ENCODE measurements around the gene TCF25. TPM values are rescaled to one million over a fixed set of nuclear protein-coding genes. Genes with fewer than 3 reads are reported as not detected.

Gene TCF25
- polyA plus RNA-seq, 1 experiment: 219 TPM

GRCh38 chr16:89880477-89881367, 7.3 kb downstream of the TCF25 start:
- Histone ChIP-seq H3K36me3 (ENCODE audit: control insufficient read depth, insufficient read depth, low read length) (peaks cover 37% of the 10 kb centered on the region), H3K27me3 (ENCODE audit: control insufficient read depth, insufficient read depth, low read length) (no peaks in the 10 kb centered on the region), H3K4me3 (ENCODE audit: low read depth, low read length) (no peak overlapping the region)
- no peak for DNase-seq (ENCODE audit: low read depth)
- TF ChIP-seq CTCF (IDR thresholded peaks at IDR 0.05; ENCODE audit: insufficient read depth, low read depth, low read length): no peak
- CTCF ChIA-PET: interaction anchor here (0.6 to 1.2 kb wide), 4 partner anchors 20 to 141 kb away, joined by 3 to 6 read pairs (median 3); no protein-coding TSS in a partner anchor
- POLR2A ChIA-PET: no interaction called here

- TF ChIP-seq CTCF (IDR thresholded peaks at IDR 0.05; ENCODE audit: insufficient read depth, low read depth, low read length): no peak
- POLR2A ChIA-PET: no interaction called here
- Histone ChIP-seq H3K4me3 (ENCODE audit: low read depth, low read length) (no peak overlapping the region), H3K36me3 (ENCODE audit: control insufficient read depth, insufficient read depth, low read length) (peaks cover 37% of the 10 kb centered on the region), H3K27me3 (ENCODE audit: control insufficient read depth, insufficient read depth, low read length) (no peaks in the 10 kb centered on the region)
- CTCF ChIA-PET: interaction anchor here (0.6 to 1.2 kb wide), 3 partner anchors 27 to 140 kb away, joined by 3 to 6 read pairs (median 3); no protein-coding TSS in a partner anchor
- no peak for DNase-seq (ENCODE audit: low read depth)
These were observed 8.0 kb downstream of the TCF25 start for GRCh38 chr16:89881368-89881730.

- no peak for TF ChIP-seq CTCF (IDR thresholded peaks at IDR 0.05; ENCODE audit: insufficient read depth, low read depth, low read length)
- Histone ChIP-seq H3K36me3 (ENCODE audit: control insufficient read depth, insufficient read depth, low read length) (peaks cover 47% of the 10 kb centered on the region), H3K4me3 (ENCODE audit: low read depth, low read length) (no peak overlapping the region), H3K27me3 (ENCODE audit: control insufficient read depth, insufficient read depth, low read length) (no peaks in the 10 kb centered on the region)
- POLR2A ChIA-PET: no interaction called here
- no peak for DNase-seq (ENCODE audit: low read depth)
- CTCF ChIA-PET: no interaction called here
These were observed 10.1 kb downstream of the TCF25 start for GRCh38 chr16:89883346-89884040.

- H3K27me3 ChIP-seq (ENCODE audit: control insufficient read depth, insufficient read depth, low read length): no peaks in the 10 kb centered on the region
- ChIA-PET CTCF (no interaction called here), POLR2A (no interaction called here)
- no peak overlapping the region for H3K4me3 ChIP-seq (ENCODE audit: low read depth, low read length)
- peaks cover 44% of the 10 kb centered on the region for H3K36me3 ChIP-seq (ENCODE audit: control insufficient read depth, insufficient read depth, low read length)
- no peak for DNase-seq (ENCODE audit: low read depth)
- TF ChIP-seq CTCF (IDR thresholded peaks at IDR 0.05; ENCODE audit: insufficient read depth, low read depth, low read length): no peak
These were observed 10.6 kb downstream of the TCF25 start for GRCh38 chr16:89884041-89884421.

GRCh38 chr16:89887243-89887642, 13.9 kb downstream of the TCF25 start:
- no peak for TF ChIP-seq CTCF (IDR thresholded peaks at IDR 0.05; ENCODE audit: insufficient read depth, low read depth, low read length)
- POLR2A ChIA-PET: no interaction called here
- Histone ChIP-seq H3K27me3 (ENCODE audit: control insufficient read depth, insufficient read depth, low read length) (no peaks in the 10 kb centered on the region), H3K36me3 (ENCODE audit: control insufficient read depth, insufficient read depth, low read length) (peaks cover 50% of the 10 kb centered on the region), H3K4me3 (ENCODE audit: low read depth, low read length) (no peak overlapping the region)
- no peak for DNase-seq (ENCODE audit: low read depth)
- CTCF ChIA-PET: interaction anchor here (1.3 kb wide), 1 partner anchor 187 kb away, joined by 3 read pairs; no protein-coding TSS in a partner anchor
